ENCODE measurements around the gene DNMBP.
"Not testable (repeated sequence)": the region's sequence is repeated elsewhere in the genome, so short reads cannot be mapped to it uniquely, and the experiment has no call there.

DNMBP gene

DNA sequence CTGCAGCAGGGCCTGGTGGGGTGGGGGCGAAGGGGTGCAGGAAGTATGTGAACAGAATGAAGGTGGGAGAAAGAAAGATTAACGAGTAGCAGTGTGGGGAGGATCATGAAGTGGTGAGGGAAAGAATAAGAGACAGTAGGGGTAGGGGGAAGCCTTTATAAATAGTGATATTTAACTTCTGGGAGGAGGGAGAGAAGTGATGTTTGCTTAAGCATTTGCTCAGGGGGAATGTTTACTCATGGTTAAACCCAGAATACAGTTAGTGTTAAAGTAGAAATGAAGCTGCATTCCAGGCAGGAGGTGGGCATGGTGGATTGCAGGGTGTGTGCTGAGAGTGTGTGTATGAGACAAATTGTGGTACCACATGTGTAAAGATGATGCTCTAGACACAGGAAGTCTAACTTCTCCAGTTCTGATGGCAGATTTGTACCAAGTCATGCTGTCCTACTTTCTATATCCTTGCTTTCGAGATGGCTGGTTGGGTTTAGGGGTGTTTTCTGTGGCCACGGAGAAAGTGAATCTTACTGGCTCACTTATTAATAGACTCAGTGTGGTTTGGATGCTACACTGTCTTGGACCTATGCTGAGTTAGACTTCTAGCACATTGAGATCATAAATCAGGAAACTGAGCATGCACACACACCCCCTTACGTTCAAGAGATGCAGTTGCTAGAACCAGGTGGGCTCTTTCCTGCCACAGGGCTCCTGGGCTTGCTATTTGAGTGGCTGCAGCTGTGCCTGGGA, 10.6 kb upstream of the DNMBP start:
- no peak overlapping the region for H3K4me3 ChIP-seq (ENCODE audit: low read depth, low read length)
- TF ChIP-seq, protein P1, sequence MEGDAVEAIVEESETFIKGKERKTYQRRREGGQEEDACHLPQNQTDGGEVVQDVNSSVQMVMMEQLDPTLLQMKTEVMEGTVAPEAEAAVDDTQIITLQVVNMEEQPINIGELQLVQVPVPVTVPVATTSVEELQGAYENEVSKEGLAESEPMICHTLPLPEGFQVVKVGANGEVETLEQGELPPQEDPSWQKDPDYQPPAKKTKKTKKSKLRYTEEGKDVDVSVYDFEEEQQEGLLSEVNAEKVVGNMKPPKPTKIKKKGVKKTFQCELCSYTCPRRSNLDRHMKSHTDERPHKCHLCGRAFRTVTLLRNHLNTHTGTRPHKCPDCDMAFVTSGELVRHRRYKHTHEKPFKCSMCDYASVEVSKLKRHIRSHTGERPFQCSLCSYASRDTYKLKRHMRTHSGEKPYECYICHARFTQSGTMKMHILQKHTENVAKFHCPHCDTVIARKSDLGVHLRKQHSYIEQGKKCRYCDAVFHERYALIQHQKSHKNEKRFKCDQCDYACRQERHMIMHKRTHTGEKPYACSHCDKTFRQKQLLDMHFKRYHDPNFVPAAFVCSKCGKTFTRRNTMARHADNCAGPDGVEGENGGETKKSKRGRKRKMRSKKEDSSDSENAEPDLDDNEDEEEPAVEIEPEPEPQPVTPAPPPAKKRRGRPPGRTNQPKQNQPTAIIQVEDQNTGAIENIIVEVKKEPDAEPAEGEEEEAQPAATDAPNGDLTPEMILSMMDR (IDR thresholded peaks at IDR 0.05; ENCODE audit: borderline replicate concordance, insufficient read depth, low read depth, low read length): no peak

DNA sequence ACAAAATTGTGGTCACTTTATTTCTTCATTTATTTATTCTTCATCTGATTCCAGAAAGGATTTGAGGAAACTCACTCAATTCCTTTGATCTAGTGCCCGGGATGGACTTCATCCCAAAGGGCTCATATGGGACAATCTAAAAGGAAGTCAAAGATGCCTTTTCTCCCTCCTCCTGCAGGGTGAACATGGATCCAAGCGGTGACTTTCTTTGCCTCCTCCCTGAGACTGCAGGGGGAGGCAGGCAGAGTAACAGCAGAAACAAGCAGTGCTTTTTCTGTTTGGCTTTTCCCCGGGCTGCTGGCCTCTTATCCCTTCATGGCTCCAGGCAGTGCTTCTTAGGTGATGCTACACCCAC, 10.0 kb upstream of the DNMBP start:
- H3K4me3 ChIP-seq (ENCODE audit: low read depth, low read length): no peak overlapping the region
- TF ChIP-seq, protein P1 (IDR thresholded peaks at IDR 0.05; ENCODE audit: borderline replicate concordance, insufficient read depth, low read depth, low read length): no peak

DNA sequence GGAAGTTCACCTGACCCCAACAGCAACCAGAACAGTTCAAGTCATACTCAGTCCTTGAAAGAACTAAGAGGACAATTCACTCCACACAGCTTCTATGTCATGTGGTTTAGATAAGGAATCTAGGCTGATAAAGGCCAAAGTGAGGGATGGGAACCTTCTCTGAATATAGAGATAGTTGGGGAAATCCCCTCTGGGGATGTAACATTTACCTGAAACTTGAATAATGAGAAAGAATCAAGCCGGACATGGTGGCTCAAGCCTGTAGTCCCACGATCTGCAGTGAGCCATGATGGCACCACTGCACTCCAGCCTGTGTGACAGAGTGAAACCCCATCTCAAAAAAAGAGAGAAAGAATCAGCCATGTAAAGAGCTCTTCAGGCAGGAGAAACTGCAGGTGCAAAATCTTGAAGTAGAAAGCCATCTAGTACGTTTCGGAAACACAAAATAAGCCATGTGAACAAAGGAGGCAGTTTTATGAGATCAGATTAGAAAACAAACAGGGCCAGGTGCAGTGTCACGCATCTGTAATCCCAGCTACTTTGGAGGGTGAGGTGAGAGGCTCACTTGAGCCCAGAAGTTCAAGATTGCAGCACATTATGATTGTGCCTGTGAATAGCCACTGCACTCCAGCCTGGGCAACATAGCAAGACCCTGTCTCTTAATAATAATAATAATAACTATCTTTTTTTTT, 4.5 kb upstream of the DNMBP start:
- TF ChIP-seq, protein P1 (IDR thresholded peaks at IDR 0.05; ENCODE audit: borderline replicate concordance, insufficient read depth, low read depth, low read length): no peak
- H3K4me3 ChIP-seq (ENCODE audit: low read depth, low read length): no peak overlapping the region

DNA sequence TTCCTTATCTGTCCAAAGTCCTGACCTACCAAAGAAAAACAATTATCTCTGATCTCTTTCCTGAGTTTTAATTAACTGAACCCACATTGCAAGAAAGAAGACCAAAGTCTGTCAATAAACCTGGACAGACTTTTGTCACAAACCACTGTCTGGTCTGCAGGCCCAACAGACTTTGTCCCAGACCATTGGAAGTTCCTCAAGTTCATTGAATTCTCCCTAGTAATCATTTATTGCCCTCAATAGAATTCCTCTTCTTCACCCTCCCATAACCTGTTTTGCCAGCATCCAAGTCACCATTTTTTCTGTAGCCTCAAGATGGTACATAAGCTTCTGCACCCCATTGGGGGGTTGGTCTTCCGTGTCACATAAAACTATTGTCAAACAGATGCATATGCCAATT, 3.9 kb upstream of the DNMBP start:
- TF ChIP-seq, protein P1 (IDR thresholded peaks at IDR 0.05; ENCODE audit: borderline replicate concordance, insufficient read depth, low read depth, low read length): no peak
- H3K4me3 ChIP-seq (ENCODE audit: low read depth, low read length): no peak overlapping the region

DNA sequence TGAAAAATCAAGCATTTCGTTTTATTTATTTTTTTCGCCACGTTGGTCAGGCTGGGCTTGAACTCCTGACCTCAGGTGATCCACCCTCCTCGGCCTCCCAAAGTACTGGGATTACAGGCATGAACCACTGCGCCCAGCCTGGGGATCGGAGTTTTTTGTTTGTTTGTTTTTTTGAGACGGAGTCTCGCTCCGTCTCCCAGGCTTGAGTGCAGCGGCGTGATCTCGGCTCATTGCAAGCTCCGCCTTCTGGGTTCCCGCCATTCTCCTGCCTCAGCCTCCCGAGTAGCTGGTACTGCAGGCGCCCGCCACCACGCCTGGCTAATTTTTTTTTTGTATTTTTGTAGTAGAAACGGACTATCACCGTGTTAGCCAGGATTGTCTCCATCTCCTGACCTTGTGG, 2.2 kb upstream of the DNMBP start:
- not testable (repeated sequence) for H3K4me3 ChIP-seq (ENCODE audit: low read depth, low read length)

DNA sequence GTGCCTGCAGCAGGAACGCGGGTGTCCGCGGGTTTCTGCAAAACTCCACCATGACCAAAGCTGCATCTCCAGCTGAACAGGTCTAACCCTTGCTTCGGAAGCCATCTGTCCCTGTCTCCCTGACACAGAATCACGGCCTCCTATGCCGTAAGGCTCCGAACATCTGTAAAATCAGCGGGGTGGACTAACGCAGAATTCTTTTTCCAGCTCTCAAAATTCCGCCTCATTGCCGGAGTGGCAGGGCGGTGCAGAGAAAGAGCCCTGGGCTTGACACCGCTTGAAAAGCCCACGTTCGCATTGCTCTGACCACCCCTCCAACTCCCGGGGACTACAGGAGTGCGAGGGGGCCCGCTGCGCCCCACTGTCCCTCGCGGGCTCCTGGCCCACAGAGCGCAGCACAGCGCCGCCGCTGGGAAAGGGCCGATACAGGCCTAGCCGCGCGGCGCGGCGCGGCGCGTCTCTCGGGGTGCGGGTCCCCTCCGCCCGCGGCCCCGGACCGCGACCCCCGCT, 409 bp downstream of the DNMBP start:
- TF ChIP-seq, protein P1 (IDR thresholded peaks at IDR 0.05; ENCODE audit: borderline replicate concordance, insufficient read depth, low read depth, low read length): peak; percentile 73
- H3K4me3 ChIP-seq (ENCODE audit: low read depth, low read length): peak overlapping the region; percentile 92

DNA sequence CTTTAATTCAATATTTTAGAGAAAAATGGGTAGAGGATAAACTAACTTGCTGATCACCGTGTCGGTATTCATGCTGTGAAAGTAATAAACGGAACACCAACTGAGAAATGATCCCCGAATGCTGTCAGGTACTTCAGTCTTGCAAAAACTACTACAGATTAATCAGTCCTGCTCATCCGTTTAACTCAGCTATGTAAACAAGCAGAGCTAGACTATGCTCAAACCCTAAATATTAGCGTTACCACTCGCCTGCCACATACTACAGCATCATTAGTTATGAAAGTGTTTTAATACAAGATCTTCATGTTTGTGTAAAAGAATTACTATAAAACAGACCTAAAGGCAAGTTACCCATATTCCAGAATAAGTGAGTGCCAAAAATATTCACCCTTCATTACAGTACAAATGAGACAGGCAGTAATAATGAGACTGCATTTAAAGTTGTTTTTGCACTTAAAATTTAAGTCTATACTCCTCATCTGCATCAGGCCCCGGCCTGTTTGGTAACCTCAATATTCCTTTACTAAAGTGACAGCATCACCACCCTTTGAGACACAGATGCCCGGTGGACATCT, 952 bp downstream of the DNMBP start:
- peak overlapping the region; percentile 92 for H3K4me3 ChIP-seq (ENCODE audit: low read depth, low read length)

More for the DNA sequence above, 952 bp downstream of the DNMBP start:
- TF ChIP-seq, protein P1 (IDR thresholded peaks at IDR 0.05; ENCODE audit: borderline replicate concordance, insufficient read depth, low read depth, low read length): no peak
